Measurements from ENCODE around the gene PALM. TPM values are rescaled to one million over a fixed set of nuclear protein-coding genes. Genes with fewer than 3 reads are reported as not detected.
A peak's percentile ranks its signal among the peaks of the same experiment; 100 is the strongest.
"Not testable (repeated sequence)": the region's sequence is repeated elsewhere in the genome, so short reads cannot be mapped to it uniquely, and the experiment has no call there.

PALM gene
- total RNA-seq, 1 donor from 2014 or later: 32.9 TPM

DNA sequence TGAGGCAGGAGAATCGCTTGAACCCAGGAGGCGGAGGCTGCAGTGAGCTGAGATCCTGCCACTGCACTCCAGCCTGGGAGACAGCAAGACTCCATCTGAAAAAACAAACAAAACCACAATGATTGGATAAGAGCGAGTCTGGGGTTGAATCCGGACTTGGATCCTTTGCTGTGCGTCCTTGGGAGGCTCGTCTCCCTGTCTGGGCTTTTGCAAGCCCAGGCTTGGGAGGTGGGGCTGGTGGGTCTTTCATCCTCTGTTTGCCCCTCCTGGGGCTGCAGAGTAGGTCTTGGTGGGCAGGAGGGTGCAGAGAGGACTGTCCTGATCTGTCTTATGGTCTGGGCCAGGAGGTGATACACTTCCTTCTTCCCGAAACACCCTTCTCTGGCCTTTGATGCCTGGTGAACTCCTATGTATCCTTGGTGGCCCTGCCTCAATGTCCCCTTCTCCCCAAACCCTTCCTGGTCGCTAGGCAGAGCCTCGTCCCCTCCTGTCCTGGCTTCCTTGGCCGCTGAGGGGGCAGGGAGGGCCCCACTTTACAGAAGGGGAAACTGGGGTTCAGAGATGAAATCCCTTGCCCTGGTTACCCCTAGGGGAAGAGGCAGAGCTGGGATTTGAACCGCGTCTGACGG is 16.8 kb downstream of the PALM start:
- ATAC-seq (ENCODE audit: poor library complexity) (no peak), DNase-seq (no peak)
- intact Hi-C loops (cut with DNase I): no loop called here

GRCh38 chr19:726993-727956 is 18.5 kb downstream of the PALM start:
- intact Hi-C loops (cut with DNase I): no loop called here
- DNase-seq (no peak), ATAC-seq (ENCODE audit: poor library complexity) (peak; percentile 14)

GRCh38 chr19:728011-728410 is 19.3 kb downstream of the PALM start:
- DNase-seq (peak; percentile 88), ATAC-seq (ENCODE audit: poor library complexity) (peak; percentile 82)
- intact Hi-C loops (cut with DNase I): no loop called here

GRCh38 chr19:729564-729963 is 20.8 kb downstream of the PALM start:
- ATAC-seq (ENCODE audit: poor library complexity); DNase-seq; intact Hi-C loops (cut with DNase I): not testable (repeated sequence)

- DNase-seq (no peak), ATAC-seq (ENCODE audit: poor library complexity) (no peak)
- intact Hi-C loops (cut with DNase I): no loop called here
These were observed 21.4 kb downstream of the PALM start for GRCh38 chr19:729965-730668.

DNA sequence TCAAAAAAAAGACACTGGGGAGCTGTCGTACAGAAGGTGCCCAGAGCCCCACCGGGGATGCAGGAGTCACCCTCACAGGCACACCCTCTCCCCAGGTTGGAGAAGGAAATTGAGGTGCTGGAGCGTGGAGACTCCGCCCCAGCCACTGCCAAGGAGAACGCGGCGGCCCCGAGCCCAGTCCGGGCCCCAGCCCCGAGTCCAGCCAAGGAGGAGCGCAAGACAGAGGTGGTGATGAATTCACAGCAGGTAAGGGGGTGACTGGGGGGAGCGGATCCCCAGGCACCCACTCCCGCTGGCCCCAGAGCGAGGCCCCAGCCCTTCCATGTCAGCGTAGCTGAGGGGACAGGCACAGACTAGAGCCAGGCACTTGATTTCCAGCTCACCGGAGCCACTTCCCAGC is 22.3 kb downstream of the PALM start:
- ATAC-seq (ENCODE audit: poor library complexity): no peak
- intact Hi-C loops (cut with DNase I): no loop called here
- no peak for DNase-seq

- intact Hi-C loops (cut with DNase I): no loop called here
- no peak for DNase-seq
- ATAC-seq (ENCODE audit: poor library complexity): no peak
These were observed 23.7 kb downstream of the PALM start for GRCh38 chr19:732148-733069.

DNA sequence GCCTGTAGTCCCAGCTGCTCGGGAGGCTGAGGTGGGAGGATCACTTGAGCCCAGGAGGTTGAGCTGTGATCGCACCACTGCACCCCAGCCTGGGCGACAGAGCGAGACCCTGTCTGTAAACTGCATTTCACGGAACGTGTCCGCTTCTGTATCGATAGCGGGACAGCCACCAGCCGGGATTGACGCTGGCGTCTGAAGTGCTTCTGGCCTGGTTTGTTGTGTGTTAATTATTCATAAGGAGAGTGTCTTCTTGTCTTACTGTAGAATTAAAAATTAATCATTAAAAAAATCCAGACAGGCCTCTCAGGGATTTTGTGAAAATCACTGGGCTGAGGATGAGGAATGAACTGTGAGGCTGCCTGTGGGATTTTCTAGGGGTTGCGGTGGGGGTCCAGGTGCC is 26.0 kb downstream of the PALM start:
- intact Hi-C loops (cut with DNase I): loop anchor here (1.0 kb wide), 1 partner anchor 69 kb away; no protein-coding TSS in a partner anchor
- no peak for ATAC-seq (ENCODE audit: poor library complexity)
- no peak for DNase-seq

- DNase-seq (no peak), ATAC-seq (ENCODE audit: poor library complexity) (no peak)
- intact Hi-C loops (cut with DNase I): no loop called here
These were observed 27.4 kb downstream of the PALM start for GRCh38 chr19:736125-736524.

GRCh38 chr19:737591-738093 is 28.9 kb downstream of the PALM start:
- intact Hi-C loops (cut with DNase I): no loop called here
- DNase-seq (peak; percentile 62), ATAC-seq (ENCODE audit: poor library complexity) (peak; percentile 64)

DNA sequence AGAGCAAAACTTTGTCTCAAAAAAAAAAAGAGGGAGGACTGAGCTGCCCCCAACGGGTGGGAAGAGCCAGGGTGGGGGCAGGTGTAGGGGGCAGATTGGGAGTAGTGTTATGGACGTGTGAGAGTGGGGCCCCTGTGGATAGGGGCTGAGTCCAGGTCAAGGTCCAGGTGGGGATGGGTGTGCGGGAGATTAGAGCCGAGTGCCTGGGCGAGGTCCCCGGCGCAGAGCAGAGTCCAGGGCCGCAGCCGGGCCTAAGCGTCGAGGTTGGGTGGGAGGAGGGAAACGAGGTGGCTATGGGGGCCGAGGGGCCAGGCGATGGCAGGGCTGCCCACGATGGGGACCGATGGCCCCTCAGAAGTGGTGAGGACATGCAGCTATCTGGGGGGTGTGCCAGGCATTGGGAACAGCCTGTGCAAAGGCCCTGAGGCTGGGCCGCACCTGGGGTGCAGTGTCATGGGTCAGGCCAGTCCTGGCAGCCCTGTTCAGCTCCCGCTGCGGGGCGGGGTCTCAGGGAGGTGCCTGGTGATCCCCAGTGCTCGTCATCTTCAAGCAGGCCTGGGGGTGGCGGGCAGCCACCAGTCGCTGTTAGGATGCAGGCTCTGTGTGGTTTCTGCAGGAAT is 29.9 kb downstream of the PALM start:
- ATAC-seq (ENCODE audit: poor library complexity) (no peak), DNase-seq (no peak)
- intact Hi-C loops (cut with DNase I): no loop called here

DNA sequence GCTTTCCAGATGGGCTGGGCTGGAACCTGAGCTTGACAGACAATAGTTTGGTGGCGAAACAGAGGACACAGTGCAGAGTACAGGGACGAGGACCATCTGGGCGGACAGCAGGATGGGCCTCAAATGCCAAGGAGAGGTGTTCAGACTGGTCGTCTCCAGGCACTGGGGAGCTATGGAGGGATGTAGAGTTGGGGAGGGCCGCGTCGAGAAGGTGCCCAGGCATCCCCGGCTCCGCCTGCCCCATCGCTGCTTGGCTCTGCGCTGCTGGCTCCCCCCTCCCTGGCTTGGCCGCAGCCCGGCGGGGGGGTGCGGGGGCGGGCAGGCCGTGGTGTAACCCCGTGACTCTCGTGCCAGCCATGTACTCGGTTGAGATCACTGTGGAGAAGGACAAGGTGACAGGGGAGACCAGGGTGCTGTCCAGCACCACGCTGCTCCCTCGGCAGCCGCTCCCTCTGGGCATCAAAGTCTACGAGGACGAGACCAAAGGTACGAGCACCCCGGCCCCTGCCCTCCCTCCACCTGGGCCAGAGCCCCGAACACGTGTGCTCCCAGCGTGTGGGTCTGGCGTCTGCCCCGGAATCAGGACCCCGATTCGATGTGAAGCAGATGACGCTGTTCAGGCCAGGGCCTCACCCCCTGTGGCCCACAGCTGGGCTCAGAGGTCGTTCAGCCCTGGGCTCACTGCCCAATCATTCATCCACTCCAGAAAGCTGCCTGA is 31.4 kb downstream of the PALM start:
- no peak for ATAC-seq (ENCODE audit: poor library complexity)
- intact Hi-C loops (cut with DNase I): no loop called here
- DNase-seq: no peak

GRCh38 chr19:740816-741505 is 32.2 kb downstream of the PALM start:
- ATAC-seq (ENCODE audit: poor library complexity); DNase-seq; intact Hi-C loops (cut with DNase I): not testable (repeated sequence)

DNA sequence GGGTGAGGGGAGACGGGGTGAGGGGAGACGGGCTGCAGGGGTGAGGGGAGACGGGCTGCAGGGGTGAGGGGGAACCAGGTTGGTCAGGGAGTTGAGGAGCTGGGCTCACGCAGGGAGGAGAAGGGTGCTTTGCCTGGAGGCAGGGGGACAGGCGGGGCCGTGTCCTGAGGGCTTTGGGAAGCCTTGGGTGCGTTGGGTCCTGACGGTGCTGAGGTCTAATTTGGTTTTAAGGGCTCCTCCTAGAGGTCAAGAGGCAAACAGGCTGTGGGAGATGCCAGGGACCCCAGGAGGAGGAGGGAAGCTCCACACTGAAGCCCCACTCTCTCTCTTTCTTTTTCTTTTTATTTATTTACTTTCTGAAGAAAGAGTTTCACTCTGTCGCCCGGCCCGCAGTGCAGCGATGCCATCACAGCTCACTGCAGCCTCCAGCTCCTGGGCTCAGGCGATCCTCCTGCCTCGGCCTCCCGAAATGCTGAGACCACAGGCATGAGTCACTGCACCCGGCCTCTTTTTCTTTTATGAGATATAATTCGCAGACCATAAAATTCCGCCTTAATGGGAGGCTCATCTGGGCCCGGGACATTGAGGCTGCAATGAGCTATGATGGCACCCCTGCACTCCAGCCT is 32.9 kb downstream of the PALM start:
- ATAC-seq (ENCODE audit: poor library complexity) (no peak), DNase-seq (no peak)
- intact Hi-C loops (cut with DNase I): no loop called here

- intact Hi-C loops (cut with DNase I): no loop called here
- ATAC-seq (ENCODE audit: poor library complexity) (no peak), DNase-seq (no peak)
These were observed 33.9 kb downstream of the PALM start for GRCh38 chr19:742540-743075.

DNA sequence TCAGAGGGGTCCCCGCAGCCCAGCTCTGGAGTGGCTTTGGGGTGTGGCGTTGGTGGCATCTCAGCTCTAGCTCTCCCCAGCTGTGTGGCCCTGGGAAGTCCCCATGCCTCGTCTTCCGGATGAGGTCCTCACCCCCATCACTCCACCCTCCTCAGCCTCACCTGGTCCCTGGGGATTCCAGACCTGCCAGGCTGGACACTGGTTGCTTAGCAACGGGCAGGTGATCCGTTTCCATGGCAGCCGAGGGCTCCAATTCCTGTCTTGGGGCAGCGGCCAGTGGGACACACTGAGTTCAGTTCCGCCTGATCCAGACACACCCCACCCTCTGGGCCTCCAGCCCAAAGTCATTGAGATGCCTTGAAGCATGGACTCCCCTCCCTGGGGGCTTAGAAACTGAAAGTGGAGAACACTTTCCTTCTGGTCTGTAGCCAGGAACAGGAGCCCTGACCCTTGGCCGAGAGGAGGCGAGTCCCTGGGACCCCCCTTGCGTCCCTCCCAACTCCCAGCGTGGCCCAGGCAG is 34.5 kb downstream of the PALM start:
- ATAC-seq (ENCODE audit: poor library complexity) (no peak), DNase-seq (no peak)
- intact Hi-C loops (cut with DNase I): no loop called here

Data from Right ventricle myocardium superior (tissue), 1 donor.